ENCODE data around the gene CD70. TPM values are rescaled to one million over a fixed set of nuclear protein-coding genes. Genes with fewer than 3 reads are reported as not detected.
"Not testable (repeated sequence)": the region's sequence is repeated elsewhere in the genome, so short reads cannot be mapped to it uniquely, and the experiment has no call there.

The CD70 gene
- polyA plus RNA-seq, 4 donors: 0.15 to 0.89 TPM; not detected in 2

- FAIRE-seq: no peak
Measured at GRCh38 chr19:6616011-6616410, 25.1 kb upstream of the CD70 start.

GRCh38 chr19:6613711-6614110 lies 22.8 kb upstream of the CD70 start:
- Histone ChIP-seq H3K4me3 (ENCODE audit: low read depth in 1 of 3, low read length in 3 of 3) (no peak overlapping the region), H3K9me3 (ENCODE audit: control insufficient read depth in 2 of 2, insufficient read depth in 1 of 2, low read depth in 1 of 2, low read length in 1 of 2) (peaks cover 0 to 6% of the 10 kb centered on the region in 2 donors), H3K27ac (ENCODE audit: low read depth in 1 of 3, low read length in 2 of 3) (no peak overlapping the region), H3K4me1 (ENCODE audit: control insufficient read depth in 3 of 3, insufficient read depth in 2 of 3, low read depth in 1 of 3, low read length in 2 of 3) (no peaks in the 10 kb centered on the region), H3K36me3 (ENCODE audit: control insufficient read depth in 3 of 3, insufficient read depth in 2 of 3, low read depth in 1 of 3, low read length in 3 of 3) (no peaks in the 10 kb centered on the region), H3K27me3 (ENCODE audit: control insufficient read depth in 3 of 3, insufficient read depth in 3 of 3, low read length in 3 of 3) (peaks cover 0 to 9% (median 7%) of the 10 kb centered on the region in 3 donors)
- 62 to 73% (median 64%) methylated on average over 6 of the region's 6 CpGs for WGBS, 3 donors
- no peak for DNase-seq
- FAIRE-seq: no peak

More at GRCh38 chr19:6616011-6616410, 25.1 kb upstream of the CD70 start:
- Histone ChIP-seq H3K4me3 (ENCODE audit: low read depth in 1 of 3, low read length in 3 of 3) (no peak overlapping the region), H3K4me1 (ENCODE audit: control insufficient read depth in 3 of 3, insufficient read depth in 2 of 3, low read depth in 1 of 3, low read length in 2 of 3) (no peaks in the 10 kb centered on the region), H3K27ac (ENCODE audit: low read depth in 1 of 3, low read length in 2 of 3) (no peak overlapping the region), H3K9me3 (ENCODE audit: control insufficient read depth in 2 of 2, insufficient read depth in 1 of 2, low read depth in 1 of 2, low read length in 1 of 2) (peaks cover 0 to 6% of the 10 kb centered on the region in 2 donors), H3K27me3 (ENCODE audit: control insufficient read depth in 3 of 3, insufficient read depth in 3 of 3, low read length in 3 of 3) (peaks cover 0 to 4% (median 3%) of the 10 kb centered on the region in 3 donors), H3K36me3 (ENCODE audit: control insufficient read depth in 3 of 3, insufficient read depth in 2 of 3, low read depth in 1 of 3, low read length in 3 of 3) (no peaks in the 10 kb centered on the region)
- DNase-seq: no peak
- 67 to 77% (median 67%) methylated on average over 6 of the region's 6 CpGs for WGBS, 3 donors

- no peaks in the 10 kb centered on the region for H3K4me1 ChIP-seq (ENCODE audit: control insufficient read depth in 3 of 3, insufficient read depth in 2 of 3, low read depth in 1 of 3, low read length in 2 of 3)
- DNase-seq: no peak
- WGBS, 3 donors: 50 to 60% (median 50%) methylated on average over 7 of the region's 7 CpGs
- no peaks in the 10 kb centered on the region for H3K36me3 ChIP-seq (ENCODE audit: control insufficient read depth in 3 of 3, insufficient read depth in 2 of 3, low read depth in 1 of 3, low read length in 3 of 3)
- no peaks in the 10 kb centered on the region for H3K9me3 ChIP-seq (ENCODE audit: control insufficient read depth in 2 of 2, insufficient read depth in 1 of 2, low read depth in 1 of 2, low read length in 1 of 2)
- H3K4me3 ChIP-seq (ENCODE audit: low read depth in 1 of 3, low read length in 3 of 3): no peak overlapping the region
- no peak overlapping the region for H3K27ac ChIP-seq (ENCODE audit: low read depth in 1 of 3, low read length in 2 of 3)
- FAIRE-seq: no peak
- H3K27me3 ChIP-seq (ENCODE audit: control insufficient read depth in 3 of 3, insufficient read depth in 3 of 3, low read length in 3 of 3): peaks cover 0 to 9% (median 8%) of the 10 kb centered on the region in 3 donors
Measured at GRCh38 chr19:6610934-6611852, 20.2 kb upstream of the CD70 start.

GRCh38 chr19:6608940-6609339 lies 18.0 kb upstream of the CD70 start:
- WGBS, 3 donors: 64 to 72% (median 68%) methylated on average over 5 of the region's 5 CpGs
- no peak for FAIRE-seq
- Histone ChIP-seq H3K36me3 (ENCODE audit: control insufficient read depth in 3 of 3, insufficient read depth in 2 of 3, low read depth in 1 of 3, low read length in 3 of 3) (no peaks in the 10 kb centered on the region), H3K4me1 (ENCODE audit: control insufficient read depth in 3 of 3, insufficient read depth in 2 of 3, low read depth in 1 of 3, low read length in 2 of 3) (no peaks in the 10 kb centered on the region), H3K27ac (ENCODE audit: low read depth in 1 of 3, low read length in 2 of 3) (no peak overlapping the region), H3K9me3 (ENCODE audit: control insufficient read depth in 2 of 2, insufficient read depth in 1 of 2, low read depth in 1 of 2, low read length in 1 of 2) (no peaks in the 10 kb centered on the region), H3K27me3 (ENCODE audit: control insufficient read depth in 3 of 3, insufficient read depth in 3 of 3, low read length in 3 of 3) (peaks cover 0 to 9% (median 8%) of the 10 kb centered on the region in 3 donors), H3K4me3 (ENCODE audit: low read depth in 1 of 3, low read length in 3 of 3) (no peak overlapping the region)
- no peak for DNase-seq

- not testable (repeated sequence) for H3K27me3 ChIP-seq (ENCODE audit: control insufficient read depth in 3 of 3, insufficient read depth in 3 of 3, low read length in 3 of 3); FAIRE-seq; H3K4me3 ChIP-seq (ENCODE audit: low read depth in 1 of 3, low read length in 3 of 3); H3K9me3 ChIP-seq (ENCODE audit: control insufficient read depth in 2 of 2, insufficient read depth in 1 of 2, low read depth in 1 of 2, low read length in 1 of 2); H3K36me3 ChIP-seq (ENCODE audit: control insufficient read depth in 3 of 3, insufficient read depth in 2 of 3, low read depth in 1 of 3, low read length in 3 of 3); H3K4me1 ChIP-seq (ENCODE audit: control insufficient read depth in 3 of 3, insufficient read depth in 2 of 3, low read depth in 1 of 3, low read length in 2 of 3); H3K27ac ChIP-seq (ENCODE audit: low read depth in 1 of 3, low read length in 2 of 3); DNase-seq
- WGBS, 3 donors: 84 to 91% (median 86%) methylated on average over 9 of the region's 9 CpGs
Measured at GRCh38 chr19:6608146-6608545, 17.2 kb upstream of the CD70 start.

- not testable (repeated sequence) for FAIRE-seq; H3K27ac ChIP-seq (ENCODE audit: low read depth in 1 of 3, low read length in 2 of 3); H3K27me3 ChIP-seq (ENCODE audit: control insufficient read depth in 3 of 3, insufficient read depth in 3 of 3, low read length in 3 of 3); DNase-seq; H3K9me3 ChIP-seq (ENCODE audit: control insufficient read depth in 2 of 2, insufficient read depth in 1 of 2, low read depth in 1 of 2, low read length in 1 of 2); H3K4me1 ChIP-seq (ENCODE audit: control insufficient read depth in 3 of 3, insufficient read depth in 2 of 3, low read depth in 1 of 3, low read length in 2 of 3); H3K36me3 ChIP-seq (ENCODE audit: control insufficient read depth in 3 of 3, insufficient read depth in 2 of 3, low read depth in 1 of 3, low read length in 3 of 3); H3K4me3 ChIP-seq (ENCODE audit: low read depth in 1 of 3, low read length in 3 of 3)
- WGBS, 3 donors: 75 to 82% (median 77%) methylated on average over 11 of the region's 11 CpGs
Measured at GRCh38 chr19:6606276-6607070, 15.5 kb upstream of the CD70 start.

DNA sequence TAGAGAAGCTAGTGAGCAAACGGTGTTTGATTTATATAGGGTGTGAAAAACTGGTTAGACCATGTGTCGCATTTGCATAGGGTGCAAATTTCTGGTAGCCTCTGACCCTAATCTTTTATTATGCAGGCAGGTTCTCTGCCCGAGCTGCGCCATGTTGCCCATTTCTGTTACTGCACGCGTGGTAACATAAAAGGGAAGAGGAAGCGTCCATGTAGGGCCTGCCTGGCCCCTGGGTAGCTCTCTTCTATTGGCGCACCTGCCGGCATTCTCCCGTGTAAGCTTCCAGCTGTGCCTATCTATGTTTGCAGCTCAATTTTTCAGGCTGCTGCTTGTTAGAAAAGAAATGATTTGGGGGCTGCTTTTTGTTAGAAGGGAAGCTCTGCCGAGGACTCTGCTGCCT lies 14.0 kb upstream of the CD70 start:
- no peak for DNase-seq
- peaks cover 0 to 5% (median 4%) of the 10 kb centered on the region in 3 donors for H3K27me3 ChIP-seq (ENCODE audit: control insufficient read depth in 3 of 3, insufficient read depth in 3 of 3, low read length in 3 of 3)
- H3K9me3 ChIP-seq (ENCODE audit: control insufficient read depth in 2 of 2, insufficient read depth in 1 of 2, low read depth in 1 of 2, low read length in 1 of 2): no peaks in the 10 kb centered on the region
- H3K4me3 ChIP-seq (ENCODE audit: low read depth in 1 of 3, low read length in 3 of 3): no peak overlapping the region
- 77 to 79% (median 77%) methylated on average over 11 of the region's 11 CpGs for WGBS, 3 donors
- FAIRE-seq: no peak
- no peaks in the 10 kb centered on the region for H3K36me3 ChIP-seq (ENCODE audit: control insufficient read depth in 3 of 3, insufficient read depth in 2 of 3, low read depth in 1 of 3, low read length in 3 of 3)
- no peaks in the 10 kb centered on the region for H3K4me1 ChIP-seq (ENCODE audit: control insufficient read depth in 3 of 3, insufficient read depth in 2 of 3, low read depth in 1 of 3, low read length in 2 of 3)
- no peak overlapping the region for H3K27ac ChIP-seq (ENCODE audit: low read depth in 1 of 3, low read length in 2 of 3)

- Histone ChIP-seq H3K27ac (ENCODE audit: low read depth in 1 of 3, low read length in 2 of 3) (no peak overlapping the region), H3K4me1 (ENCODE audit: control insufficient read depth in 3 of 3, insufficient read depth in 2 of 3, low read depth in 1 of 3, low read length in 2 of 3) (no peaks in the 10 kb centered on the region), H3K27me3 (ENCODE audit: control insufficient read depth in 3 of 3, insufficient read depth in 3 of 3, low read length in 3 of 3) (no peaks in the 10 kb centered on the region), H3K4me3 (ENCODE audit: low read depth in 1 of 3, low read length in 3 of 3) (no peak overlapping the region), H3K36me3 (ENCODE audit: control insufficient read depth in 3 of 3, insufficient read depth in 2 of 3, low read depth in 1 of 3, low read length in 3 of 3) (no peaks in the 10 kb centered on the region), H3K9me3 (ENCODE audit: control insufficient read depth in 2 of 2, insufficient read depth in 1 of 2, low read depth in 1 of 2, low read length in 1 of 2) (no peaks in the 10 kb centered on the region)
- DNase-seq: no peak
- WGBS, 3 donors: 71 to 79% (median 75%) methylated on average over 5 of the region's 5 CpGs
- no peak for FAIRE-seq
Measured at GRCh38 chr19:6602729-6603114, 11.8 kb upstream of the CD70 start.

All from small intestine (tissue), 7 donors.